Muscle of arm (tissue), 12 donors: ENCODE results near the gene CNTN4. TPM values are rescaled to one million over a fixed set of nuclear protein-coding genes. Genes with fewer than 3 reads are reported as not detected.

Experiments used
- DNase-seq: peaks from one replicate; pipeline ENCODE4 v3.0.0-alpha.2; 2013
- polyA plus RNA-seq, 12 donors: library from polyadenylated mRNA; unstranded; fragments of 120-200 nt; gene quantifications; one replicate each; pipeline ENCODE4 v1.2.1, GENCODE V29; 2013; ENCODE audit not compliant: insufficient read length in 12 of 12

Gene CNTN4
- polyA plus RNA-seq, 12 donors, result 5.9 to 32.9 (median 7.9) TPM; not detected in 1

GRCh38 chr3:3027976-3028567, 929.4 kb downstream of the CNTN4 start:
- DNase-seq, result no peak

- DNase-seq, result no peak
These were observed 932.7 kb downstream of the CNTN4 start for GRCh38 chr3:3031326-3031725.

- DNase-seq, result no peak
These were observed 938.5 kb downstream of the CNTN4 start for GRCh38 chr3:3037156-3037555.

- no peak for DNase-seq
These were observed 939.7 kb downstream of the CNTN4 start for GRCh38 chr3:3038201-3038991.

- DNase-seq, result no peak
These were observed 955.3 kb downstream of the CNTN4 start for GRCh38 chr3:3053974-3054373.

GRCh38 chr3:3059645-3060044, 961.0 kb downstream of the CNTN4 start:
- DNase-seq, result no peak

- no peak for DNase-seq
These were observed 965.6 kb downstream of the CNTN4 start for GRCh38 chr3:3064297-3064696.

- DNase-seq, result no peak
These were observed 967.2 kb downstream of the CNTN4 start for GRCh38 chr3:3065876-3066275.

GRCh38 chr3:3066378-3066777, 967.7 kb downstream of the CNTN4 start:
- no peak for DNase-seq

GRCh38 chr3:3066910-3067309, 968.2 kb downstream of the CNTN4 start:
- no peak for DNase-seq

- DNase-seq, result no peak
These were observed 969.8 kb downstream of the CNTN4 start for GRCh38 chr3:3068358-3068881.

GRCh38 chr3:3069723-3070122, 971.1 kb downstream of the CNTN4 start:
- no peak for DNase-seq

- no peak for DNase-seq
These were observed 972.5 kb downstream of the CNTN4 start for GRCh38 chr3:3071136-3071535.

- DNase-seq, result no peak
These were observed 976.0 kb downstream of the CNTN4 start for GRCh38 chr3:3074551-3075257.

GRCh38 chr3:3080309-3080708, 981.6 kb downstream of the CNTN4 start:
- no peak for DNase-seq

- no peak for DNase-seq
These were observed 982.9 kb downstream of the CNTN4 start for GRCh38 chr3:3081381-3082233.

- DNase-seq, result no peak
These were observed 983.7 kb downstream of the CNTN4 start for GRCh38 chr3:3082234-3082924.

- DNase-seq, result no peak
These were observed 986.2 kb downstream of the CNTN4 start for GRCh38 chr3:3084890-3085289.

- DNase-seq, result no peak
These were observed 987.1 kb downstream of the CNTN4 start for GRCh38 chr3:3085782-3086181.

GRCh38 chr3:3086239-3086638, 987.6 kb downstream of the CNTN4 start:
- DNase-seq, result no peak

- DNase-seq, result no peak
These were observed 988.6 kb downstream of the CNTN4 start for GRCh38 chr3:3087279-3087678.
